ENCODE data around the gene C6orf15.
A peak's percentile ranks its signal among the peaks of the same experiment; 100 is the strongest.

The C6orf15 gene

GRCh38 chr6:31130751-31131150, 18.4 kb upstream of the C6orf15 start:
- TF ChIP-seq, protein P1, sequence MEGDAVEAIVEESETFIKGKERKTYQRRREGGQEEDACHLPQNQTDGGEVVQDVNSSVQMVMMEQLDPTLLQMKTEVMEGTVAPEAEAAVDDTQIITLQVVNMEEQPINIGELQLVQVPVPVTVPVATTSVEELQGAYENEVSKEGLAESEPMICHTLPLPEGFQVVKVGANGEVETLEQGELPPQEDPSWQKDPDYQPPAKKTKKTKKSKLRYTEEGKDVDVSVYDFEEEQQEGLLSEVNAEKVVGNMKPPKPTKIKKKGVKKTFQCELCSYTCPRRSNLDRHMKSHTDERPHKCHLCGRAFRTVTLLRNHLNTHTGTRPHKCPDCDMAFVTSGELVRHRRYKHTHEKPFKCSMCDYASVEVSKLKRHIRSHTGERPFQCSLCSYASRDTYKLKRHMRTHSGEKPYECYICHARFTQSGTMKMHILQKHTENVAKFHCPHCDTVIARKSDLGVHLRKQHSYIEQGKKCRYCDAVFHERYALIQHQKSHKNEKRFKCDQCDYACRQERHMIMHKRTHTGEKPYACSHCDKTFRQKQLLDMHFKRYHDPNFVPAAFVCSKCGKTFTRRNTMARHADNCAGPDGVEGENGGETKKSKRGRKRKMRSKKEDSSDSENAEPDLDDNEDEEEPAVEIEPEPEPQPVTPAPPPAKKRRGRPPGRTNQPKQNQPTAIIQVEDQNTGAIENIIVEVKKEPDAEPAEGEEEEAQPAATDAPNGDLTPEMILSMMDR (conservative IDR thresholded peaks at IDR 0.05; ENCODE audit: low read depth, low read length): no peak
- H3K4me3 ChIP-seq (ENCODE audit: low read depth, low read length): no peak overlapping the region

GRCh38 chr6:31129130-31129529, 16.8 kb upstream of the C6orf15 start:
- no peak for DNase-seq (ENCODE audit: low read depth)
- no peak overlapping the region for H3K4me3 ChIP-seq (ENCODE audit: low read depth, low read length)
- TF ChIP-seq, protein P1 (conservative IDR thresholded peaks at IDR 0.05; ENCODE audit: low read depth, low read length): no peak

More at GRCh38 chr6:31130751-31131150, 18.4 kb upstream of the C6orf15 start:
- no peak for DNase-seq (ENCODE audit: low read depth)

DNA sequence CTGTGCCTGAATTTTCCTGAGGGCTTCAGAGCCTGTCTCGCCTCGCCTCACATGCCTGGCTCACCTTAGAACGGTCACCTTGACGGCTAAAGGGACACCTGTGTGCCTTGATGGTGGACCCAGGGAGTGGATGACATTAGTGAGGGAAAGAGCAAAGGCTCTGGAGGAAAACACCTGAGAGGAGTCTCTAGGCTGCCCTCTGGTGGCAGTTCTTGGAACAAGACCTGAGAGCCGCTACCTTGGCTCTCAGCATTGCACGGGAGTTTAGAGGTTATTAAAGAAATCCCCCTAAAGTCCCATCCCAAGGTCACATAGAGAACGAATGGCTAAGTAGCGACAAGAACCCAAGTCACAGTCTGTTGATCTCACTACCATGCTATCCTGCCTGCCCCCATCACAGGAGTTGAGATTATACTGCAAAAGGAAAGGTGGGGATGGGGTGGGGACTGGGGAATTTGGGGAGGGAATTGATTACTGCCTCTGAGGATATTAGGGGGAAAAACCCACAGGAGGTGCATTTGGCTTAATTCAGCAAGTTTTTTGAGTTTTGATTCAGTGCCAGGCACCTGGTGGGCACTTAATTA, 15.8 kb upstream of the C6orf15 start:
- no peak overlapping the region for H3K4me3 ChIP-seq (ENCODE audit: low read depth, low read length)
- TF ChIP-seq, protein P1 (conservative IDR thresholded peaks at IDR 0.05; ENCODE audit: low read depth, low read length): peak; percentile 89
- DNase-seq (ENCODE audit: low read depth): peak; percentile 54

- TF ChIP-seq, protein P1 (conservative IDR thresholded peaks at IDR 0.05; ENCODE audit: low read depth, low read length): no peak
- H3K4me3 ChIP-seq (ENCODE audit: low read depth, low read length): no peak overlapping the region
- no peak for DNase-seq (ENCODE audit: low read depth)
These were observed 14.2 kb upstream of the C6orf15 start for GRCh38 chr6:31126396-31127175.

DNA sequence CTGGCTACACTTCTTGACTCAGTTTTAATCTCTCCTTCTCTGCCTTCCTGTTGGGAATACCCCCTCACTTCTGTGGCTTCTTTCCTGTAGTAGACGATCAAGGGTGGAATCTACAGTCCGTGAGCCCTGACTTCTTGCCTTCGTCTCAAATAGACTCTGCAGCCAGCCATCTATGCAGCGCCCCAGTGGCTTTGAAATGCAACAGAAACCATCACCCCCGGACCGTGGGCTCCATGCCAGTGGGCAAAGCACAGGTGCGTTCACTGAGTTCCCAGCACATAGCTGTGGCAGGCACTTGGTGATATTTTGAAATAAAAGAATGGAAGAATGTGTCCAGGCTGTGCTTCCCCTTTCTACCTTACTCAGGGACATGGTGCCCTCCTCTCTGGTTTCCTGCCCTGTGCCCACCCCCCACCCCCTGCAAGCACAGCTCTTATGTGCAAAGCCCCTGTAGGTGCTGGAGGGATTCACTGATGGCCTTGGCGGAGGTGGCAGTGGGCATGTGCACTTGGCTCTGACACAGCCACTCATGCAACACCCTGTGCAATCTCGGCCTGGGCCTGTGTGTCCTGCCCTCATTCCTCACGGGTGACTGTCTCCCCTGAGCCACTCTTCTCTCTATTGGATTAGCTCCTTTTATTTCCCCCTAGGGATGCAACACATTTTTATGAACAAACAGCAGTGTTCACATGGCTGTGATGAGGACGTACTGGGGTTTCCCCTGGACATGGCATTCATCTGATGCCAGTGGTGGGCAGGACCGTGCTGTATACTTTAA, 13.4 kb upstream of the C6orf15 start:
- peak; percentile 19 for DNase-seq (ENCODE audit: low read depth)
- H3K4me3 ChIP-seq (ENCODE audit: low read depth, low read length): no peak overlapping the region
- TF ChIP-seq, protein P1 (conservative IDR thresholded peaks at IDR 0.05; ENCODE audit: low read depth, low read length): no peak

DNA sequence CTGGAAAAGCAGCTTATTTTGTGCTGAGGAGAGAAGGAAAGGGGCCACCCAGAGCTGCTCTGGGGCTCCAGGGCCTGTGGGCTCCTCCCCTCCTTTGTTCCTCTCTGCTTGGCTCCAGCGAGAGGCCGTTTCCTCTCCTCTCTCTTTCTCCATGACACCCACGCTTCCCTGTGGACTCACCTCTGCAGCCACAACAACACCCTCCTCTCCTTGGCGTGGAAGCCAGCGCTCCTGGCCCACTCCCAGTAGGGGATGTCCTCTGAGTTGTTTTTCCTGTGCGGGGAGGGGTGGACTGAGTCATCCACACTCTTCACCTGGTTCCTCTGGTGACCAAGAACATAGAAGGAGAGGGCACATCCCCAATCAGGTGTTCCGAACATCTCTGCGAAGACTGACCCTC, 12.8 kb upstream of the C6orf15 start:
- peak; percentile 39 for DNase-seq (ENCODE audit: low read depth)
- TF ChIP-seq, protein P1 (conservative IDR thresholded peaks at IDR 0.05; ENCODE audit: low read depth, low read length): no peak
- H3K4me3 ChIP-seq (ENCODE audit: low read depth, low read length): no peak overlapping the region
